ENCODE measurements around the gene PKP2.

The PKP2 gene

GRCh38 chr12:32801269-32801980 lies 95.2 kb downstream of the PKP2 start:
- no peak for DNase-seq

- DNase-seq, result no peak
These were observed 102.3 kb downstream of the PKP2 start for GRCh38 chr12:32794281-32794680.

GRCh38 chr12:32789916-32790315 lies 106.7 kb downstream of the PKP2 start:
- no peak for DNase-seq

GRCh38 chr12:32789446-32789845 lies 107.1 kb downstream of the PKP2 start:
- DNase-seq, result no peak

- no peak for DNase-seq
These were observed 108.2 kb downstream of the PKP2 start for GRCh38 chr12:32788405-32788804.

- DNase-seq, result no peak
These were observed 111.0 kb downstream of the PKP2 start for GRCh38 chr12:32785557-32785956.

- no peak for DNase-seq
These were observed 113.5 kb downstream of the PKP2 start for GRCh38 chr12:32783029-32783428.

- no peak for DNase-seq
These were observed 116.5 kb downstream of the PKP2 start for GRCh38 chr12:32780071-32780470.

- no peak for DNase-seq
These were observed 118.8 kb downstream of the PKP2 start for GRCh38 chr12:32777691-32778175.

- no peak for DNase-seq
These were observed 119.4 kb downstream of the PKP2 start for GRCh38 chr12:32777159-32777558.

- DNase-seq, result no peak
These were observed 120.3 kb downstream of the PKP2 start for GRCh38 chr12:32776258-32776657.

- no peak for DNase-seq
These were observed 122.9 kb downstream of the PKP2 start for GRCh38 chr12:32773691-32774090.

GRCh38 chr12:32770141-32770540 lies 126.4 kb downstream of the PKP2 start:
- DNase-seq, result no peak

- no peak for DNase-seq
These were observed 128.1 kb downstream of the PKP2 start for GRCh38 chr12:32768518-32768917.

GRCh38 chr12:32765906-32766305 lies 130.7 kb downstream of the PKP2 start:
- no peak for DNase-seq

- no peak for DNase-seq
These were observed 134.9 kb downstream of the PKP2 start for GRCh38 chr12:32761716-32762115.

GRCh38 chr12:32757157-32757556 lies 139.4 kb downstream of the PKP2 start:
- no peak for DNase-seq

GRCh38 chr12:32756476-32757066 lies 140.0 kb downstream of the PKP2 start:
- DNase-seq, result no peak

GRCh38 chr12:32755654-32756475 lies 140.7 kb downstream of the PKP2 start, which contains the start of gene YARS2:
Gene YARS2, minus strand, starts transcription at chr12:32755897. Its CDS starts 23 bp downstream, at chr12:32755874.
- DNase-seq, result peak; percentile 87

GRCh38 chr12:32755051-32755653 lies 141.4 kb downstream of the PKP2 start:
- peak; percentile 68 for DNase-seq

- no peak for DNase-seq
These were observed 142.5 kb downstream of the PKP2 start for GRCh38 chr12:32754111-32754510.

GRCh38 chr12:32753605-32754004 lies 143.0 kb downstream of the PKP2 start:
- no peak for DNase-seq

- DNase-seq, result no peak
These were observed 153.3 kb downstream of the PKP2 start for GRCh38 chr12:32743264-32743663.

Measured in stimulated activated naive CD4-positive, alpha-beta T cell treated with Interleukin-2 at 50 U/mL for 16 hours (primary cell).